SK-N-MC (cell line): ENCODE results near the gene LCP2.

Source experiments
- EZH2 ChIP-seq: fragments of 200-600 bp; sonication (generic); IDR thresholded peaks from one replicate; pipeline ENCODE4 v1.6.1; 2017; ENCODE audit warnings: antibody characterized with exemption
- POLR2AphosphoS5 ChIP-seq: IDR thresholded peaks from 2 replicates; pipeline ENCODE4 v1.6.1; 2012; ENCODE audit warnings: mild to moderate bottlenecking, low read depth, low read length, borderline replicate concordance

GRCh38 chr5:170297589-170298462, at the start of gene LCP2:
- TF ChIP-seq EZH2 = no peak
- TF ChIP-seq POLR2AphosphoS5 = no peak
